Measurements from ENCODE around the gene DOCK7. TPM values are rescaled to one million over a fixed set of nuclear protein-coding genes. Genes with fewer than 3 reads are reported as not detected.
"Not testable (repeated sequence)": the region's sequence is repeated elsewhere in the genome, so short reads cannot be mapped to it uniquely, and the experiment has no call there.

DOCK7 gene
- total and polyA plus RNA-seq, 2 donors = 14.2 to 139 TPM

GRCh38 chr1:62573675-62574074 lies 114.5 kb downstream of the DOCK7 start:
- Histone ChIP-seq H3K27ac (ENCODE audit: low read depth) (no peak overlapping the region), H3K4me3 (ENCODE audit: low read depth, low read length) (no peak overlapping the region), H3K4me1 (ENCODE audit: insufficient read depth) (no peaks in the 10 kb centered on the region), H3K36me3 (ENCODE audit: insufficient read depth) (peaks cover 6% of the 10 kb centered on the region)
- no peak for DNase-seq (ENCODE audit: extremely low spot score)
- 41% methylated on average over 2 of the region's 2 CpGs for WGBS

GRCh38 chr1:62572476-62572875 lies 115.7 kb downstream of the DOCK7 start:
- Histone ChIP-seq H3K27ac (ENCODE audit: low read depth) (no peak overlapping the region), H3K4me1 (ENCODE audit: insufficient read depth) (no peaks in the 10 kb centered on the region), H3K4me3 (ENCODE audit: low read depth, low read length) (no peak overlapping the region), H3K36me3 (ENCODE audit: insufficient read depth) (peaks cover 6% of the 10 kb centered on the region)
- DNase-seq (ENCODE audit: extremely low spot score) = no peak

- not testable (repeated sequence) for H3K27ac ChIP-seq (ENCODE audit: low read depth); H3K36me3 ChIP-seq (ENCODE audit: insufficient read depth)
- 85% methylated on average over 4 of the region's 4 CpGs for WGBS
Observed at GRCh38 chr1:62571517-62571916, 116.7 kb downstream of the DOCK7 start.

DNA sequence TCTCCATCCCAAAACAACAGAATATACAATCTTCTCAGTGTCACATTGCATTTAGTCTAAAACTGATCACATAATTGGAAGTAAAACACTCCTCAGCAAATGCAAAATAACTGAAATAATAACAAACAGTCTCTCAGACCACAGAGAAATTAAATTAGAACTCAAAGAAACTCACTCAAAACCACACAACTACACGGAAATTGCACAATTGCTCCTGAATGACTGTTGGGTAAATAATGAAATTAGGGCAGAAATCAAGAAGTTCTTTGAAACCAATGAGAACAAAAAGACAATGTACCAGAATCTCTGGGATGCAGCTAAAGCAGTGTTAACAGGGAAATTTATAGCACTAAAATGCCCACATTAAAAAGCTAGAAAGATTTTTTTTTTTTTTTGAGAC lies 120.3 kb downstream of the DOCK7 start:
- 90% methylated on average over 1 of the region's 1 CpG for WGBS

More at GRCh38 chr1:62571517-62571916, 116.7 kb downstream of the DOCK7 start:
- not testable (repeated sequence) for DNase-seq (ENCODE audit: extremely low spot score); H3K4me3 ChIP-seq (ENCODE audit: low read depth, low read length); H3K4me1 ChIP-seq (ENCODE audit: insufficient read depth)

DNA sequence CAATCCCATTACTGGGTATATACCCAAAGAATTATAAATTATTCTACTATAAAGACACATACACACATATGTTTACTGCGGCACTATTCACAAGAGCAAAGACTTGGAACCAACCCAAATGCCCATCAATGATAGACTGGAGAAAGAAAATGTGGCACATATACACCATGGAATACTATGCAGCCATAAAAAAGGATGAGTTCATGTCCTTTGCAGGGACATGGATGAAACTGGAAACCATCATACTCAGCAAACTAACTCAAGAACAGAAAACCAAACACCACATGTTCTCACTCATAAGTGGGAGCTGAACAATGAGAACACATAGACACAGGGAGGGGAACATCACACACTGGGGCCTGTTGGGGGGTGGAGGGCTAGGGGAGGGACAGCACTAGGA lies 121.0 kb downstream of the DOCK7 start:
- H3K4me1 ChIP-seq (ENCODE audit: insufficient read depth); DNase-seq (ENCODE audit: extremely low spot score); H3K27ac ChIP-seq (ENCODE audit: low read depth); H3K4me3 ChIP-seq (ENCODE audit: low read depth, low read length); H3K36me3 ChIP-seq (ENCODE audit: insufficient read depth): not testable (repeated sequence)
- 97% methylated on average over 1 of the region's 1 CpG for WGBS

More for the DNA sequence above, 120.3 kb downstream of the DOCK7 start:
- not testable (repeated sequence) for DNase-seq (ENCODE audit: extremely low spot score); H3K27ac ChIP-seq (ENCODE audit: low read depth); H3K36me3 ChIP-seq (ENCODE audit: insufficient read depth); H3K4me1 ChIP-seq (ENCODE audit: insufficient read depth); H3K4me3 ChIP-seq (ENCODE audit: low read depth, low read length)

DNA sequence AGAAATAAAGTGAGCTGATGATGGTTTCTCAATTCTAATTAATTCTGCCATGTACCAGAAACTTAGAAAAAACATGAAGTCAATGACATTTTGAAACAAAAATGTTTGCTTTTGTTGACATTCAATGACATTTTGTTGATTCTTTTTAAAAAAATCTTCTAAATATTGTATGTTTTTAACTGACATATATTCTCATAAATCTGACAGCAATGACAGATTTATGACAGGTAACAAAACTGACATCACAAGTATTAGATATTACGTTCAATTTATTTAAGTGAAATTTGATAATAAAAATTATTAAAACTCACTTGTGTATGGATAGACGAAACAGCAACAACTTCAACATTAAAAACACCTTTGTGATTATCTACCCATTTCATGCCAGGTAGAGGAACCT lies 126.9 kb downstream of the DOCK7 start:
- peaks cover 3% of the 10 kb centered on the region for H3K36me3 ChIP-seq (ENCODE audit: insufficient read depth)
- H3K27ac ChIP-seq (ENCODE audit: low read depth) = no peak overlapping the region
- no peak overlapping the region for H3K4me3 ChIP-seq (ENCODE audit: low read depth, low read length)
- WGBS = 97% methylated on average over 2 of the region's 2 CpGs
- no peaks in the 10 kb centered on the region for H3K4me1 ChIP-seq (ENCODE audit: insufficient read depth)
- DNase-seq (ENCODE audit: extremely low spot score) = no peak

DNA sequence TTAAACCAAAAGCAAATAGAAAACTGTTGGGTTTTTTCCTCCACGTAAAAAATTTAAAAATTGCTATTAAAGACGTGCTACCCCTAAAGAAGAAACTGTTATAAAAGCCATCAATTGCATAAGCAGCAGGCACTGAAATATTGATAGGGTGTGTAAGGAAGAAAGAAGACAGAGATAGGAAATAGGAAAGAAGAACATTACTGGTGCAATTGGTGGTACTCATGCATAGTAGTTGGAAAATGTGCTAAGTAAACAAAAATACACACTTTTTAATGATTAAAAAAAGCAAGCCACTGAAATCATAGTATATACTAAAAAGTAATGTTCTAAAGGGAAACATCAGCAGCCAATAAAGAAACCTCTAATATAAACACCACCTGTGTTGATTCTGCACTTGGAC lies 143.6 kb downstream of the DOCK7 start:
- no peak overlapping the region for H3K4me3 ChIP-seq (ENCODE audit: low read depth, low read length)
- no peaks in the 10 kb centered on the region for H3K4me1 ChIP-seq (ENCODE audit: insufficient read depth)
- H3K27ac ChIP-seq (ENCODE audit: low read depth) = no peak overlapping the region
- DNase-seq (ENCODE audit: extremely low spot score) = no peak
- no peaks in the 10 kb centered on the region for H3K36me3 ChIP-seq (ENCODE audit: insufficient read depth)
- 93% methylated on average over 2 of the region's 2 CpGs for WGBS

- WGBS = 48% methylated on average over 2 of the region's 2 CpGs
- H3K27ac ChIP-seq (ENCODE audit: low read depth) = no peak overlapping the region
- no peak for DNase-seq (ENCODE audit: extremely low spot score)
- H3K4me1 ChIP-seq (ENCODE audit: insufficient read depth) = no peaks in the 10 kb centered on the region
- peaks cover 3% of the 10 kb centered on the region for H3K36me3 ChIP-seq (ENCODE audit: insufficient read depth)
- H3K4me3 ChIP-seq (ENCODE audit: low read depth, low read length) = no peak overlapping the region
Observed at GRCh38 chr1:62541048-62541447, 147.1 kb downstream of the DOCK7 start.

GRCh38 chr1:62539028-62539447 lies 149.1 kb downstream of the DOCK7 start:
- 31% methylated on average over 2 of the region's 2 CpGs for WGBS

DNA sequence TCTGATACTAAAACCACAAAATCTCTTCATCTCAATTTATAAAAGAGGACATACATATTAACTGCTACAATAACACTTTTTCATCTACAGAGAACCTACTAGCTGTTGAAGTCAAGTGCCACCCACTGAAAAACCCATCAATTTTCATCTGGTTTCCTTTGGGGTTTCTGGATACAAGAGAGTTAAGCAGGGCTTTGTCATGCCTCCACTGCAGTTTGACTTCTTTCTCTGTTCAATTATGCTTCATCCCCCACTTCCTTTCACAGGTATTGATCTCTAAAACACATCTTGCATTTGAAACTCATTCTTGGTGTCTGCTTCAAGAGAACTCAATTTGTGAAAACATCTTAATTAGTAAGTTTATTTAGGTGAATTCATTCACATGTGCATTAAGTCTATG lies 151.3 kb downstream of the DOCK7 start:
- Histone ChIP-seq H3K27ac (ENCODE audit: low read depth) (no peak overlapping the region), H3K36me3 (ENCODE audit: insufficient read depth) (peaks cover 3% of the 10 kb centered on the region), H3K4me1 (ENCODE audit: insufficient read depth) (no peaks in the 10 kb centered on the region), H3K4me3 (ENCODE audit: low read depth, low read length) (no peak overlapping the region)
- DNase-seq (ENCODE audit: extremely low spot score) = no peak

More at GRCh38 chr1:62539028-62539447, 149.1 kb downstream of the DOCK7 start:
- Histone ChIP-seq H3K36me3 (ENCODE audit: insufficient read depth) (peaks cover 3% of the 10 kb centered on the region), H3K4me3 (ENCODE audit: low read depth, low read length) (no peak overlapping the region), H3K27ac (ENCODE audit: low read depth) (no peak overlapping the region), H3K4me1 (ENCODE audit: insufficient read depth) (no peaks in the 10 kb centered on the region)
- no peak for DNase-seq (ENCODE audit: extremely low spot score)

DNA sequence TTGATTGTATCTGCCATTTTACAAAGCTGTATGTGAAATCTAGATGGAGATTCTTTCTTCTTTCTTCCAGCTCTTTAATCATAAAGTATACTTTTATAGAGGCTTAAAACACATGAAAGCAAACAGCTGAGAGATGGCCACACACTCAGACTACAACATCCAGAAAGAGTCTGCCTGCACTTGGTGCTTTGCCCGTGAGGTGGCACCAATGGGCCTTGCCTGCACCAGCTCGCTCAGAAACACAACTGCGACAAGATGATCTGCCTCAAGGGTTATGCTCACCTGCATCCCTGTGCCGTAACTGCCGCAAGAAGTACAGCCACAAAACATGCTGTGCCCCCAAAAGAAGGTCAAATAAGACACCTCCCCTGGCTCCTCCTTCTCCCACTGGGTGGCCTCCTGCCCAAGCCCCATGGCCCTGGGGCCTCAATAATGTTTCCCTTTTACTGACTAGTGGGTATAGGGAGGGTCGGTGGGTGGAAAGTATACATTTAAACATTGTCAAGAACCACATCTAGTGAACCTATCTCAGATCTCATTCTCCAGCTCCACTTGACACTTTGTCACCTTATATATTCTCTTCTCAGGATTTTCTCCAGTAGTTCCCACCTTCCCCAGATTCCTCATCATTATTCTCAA lies 157.6 kb downstream of the DOCK7 start:
- Histone ChIP-seq H3K4me1 (ENCODE audit: insufficient read depth) (no peaks in the 10 kb centered on the region), H3K36me3 (ENCODE audit: insufficient read depth) (no peaks in the 10 kb centered on the region), H3K27ac (ENCODE audit: low read depth) (no peak overlapping the region), H3K4me3 (ENCODE audit: low read depth, low read length) (no peak overlapping the region)
- DNase-seq (ENCODE audit: extremely low spot score) = no peak
- 45% methylated on average over 6 of the region's 6 CpGs for WGBS

- DNase-seq (ENCODE audit: extremely low spot score) = no peak
- WGBS = 90% methylated on average over 4 of the region's 4 CpGs
- H3K4me1 ChIP-seq (ENCODE audit: insufficient read depth) = no peaks in the 10 kb centered on the region
- H3K27ac ChIP-seq (ENCODE audit: low read depth) = no peak overlapping the region
- no peak overlapping the region for H3K4me3 ChIP-seq (ENCODE audit: low read depth, low read length)
- H3K36me3 ChIP-seq (ENCODE audit: insufficient read depth) = no peaks in the 10 kb centered on the region
Observed at GRCh38 chr1:62529227-62529626, 159.0 kb downstream of the DOCK7 start.

GRCh38 chr1:62528015-62528414 lies 160.2 kb downstream of the DOCK7 start:
- Histone ChIP-seq H3K27ac (ENCODE audit: low read depth) (no peak overlapping the region), H3K4me1 (ENCODE audit: insufficient read depth) (no peaks in the 10 kb centered on the region), H3K4me3 (ENCODE audit: low read depth, low read length) (no peak overlapping the region), H3K36me3 (ENCODE audit: insufficient read depth) (no peaks in the 10 kb centered on the region)
- 77% methylated on average over 7 of the region's 7 CpGs for WGBS
- DNase-seq (ENCODE audit: extremely low spot score) = no peak

- DNase-seq (ENCODE audit: extremely low spot score); H3K27ac ChIP-seq (ENCODE audit: low read depth); H3K4me1 ChIP-seq (ENCODE audit: insufficient read depth); H3K36me3 ChIP-seq (ENCODE audit: insufficient read depth); H3K4me3 ChIP-seq (ENCODE audit: low read depth, low read length): not testable (repeated sequence)
- WGBS = 92% methylated on average over 6 of the region's 6 CpGs
Observed at GRCh38 chr1:62527346-62527745, 160.8 kb downstream of the DOCK7 start.

DNA sequence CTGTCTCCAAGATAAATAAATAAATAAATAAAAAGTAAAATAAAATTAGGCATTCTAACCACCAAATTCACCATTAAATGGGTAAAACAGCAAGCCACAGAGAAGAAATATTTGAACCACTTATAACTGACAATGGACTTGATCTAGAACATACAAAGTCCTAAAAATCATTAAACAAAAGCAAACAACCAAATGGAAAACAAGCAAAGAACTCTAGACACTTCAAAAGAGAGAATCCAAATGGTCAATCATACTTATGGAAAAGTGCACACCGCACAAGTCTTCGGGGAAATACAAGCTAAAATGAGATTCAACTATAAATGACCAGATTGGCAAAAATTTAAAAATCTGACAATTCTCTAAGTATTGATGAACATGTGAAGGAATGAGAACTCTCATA lies 164.3 kb downstream of the DOCK7 start:
- WGBS = 100% methylated on average over 2 of the region's 2 CpGs
- Histone ChIP-seq H3K27ac (ENCODE audit: low read depth) (no peak overlapping the region), H3K4me1 (ENCODE audit: insufficient read depth) (no peaks in the 10 kb centered on the region)

More for the DNA sequence above, 164.3 kb downstream of the DOCK7 start:
- Histone ChIP-seq H3K36me3 (ENCODE audit: insufficient read depth) (no peaks in the 10 kb centered on the region), H3K4me3 (ENCODE audit: low read depth, low read length) (no peak overlapping the region)
- DNase-seq (ENCODE audit: extremely low spot score) = no peak
